IMR-90 (cell line): ENCODE results near the gene USH2A. TPM values are rescaled to one million over a fixed set of nuclear protein-coding genes. Genes with fewer than 3 reads are reported as not detected.

Source experiments
- ATAC-seq: fragments of 200-7000 bp; cut with Tn5 transposase; 2 replicates; pipeline ENCODE4 v1.9.1; 2020; ENCODE audit warnings: low read depth, mild to moderate bottlenecking, moderate library complexity
- BruUV-seq: library from RNA; stranded (reverse); fragments of 400-500 nt; replicated peaks from 2 replicates; lab custom pipeline; 2021; lab: Mats Ljungman, UMichigan
- CTCF ChIA-PET: fragments of 300-600 bp; formaldehyde crosslinking; extraction: SDS; loops from one replicate; lab custom pipeline; 2021; ENCODE audit warnings: antibody characterized with exemption; lab: Yijun Ruan, JAX
- POLR2A ChIA-PET: fragments of 300-600 bp; sonication (Branson Sonifier 250); formaldehyde crosslinking; loops from one replicate; lab custom pipeline; 2022; ENCODE audit warnings: antibody characterized with exemption; ENCODE audit not compliant: unreplicated experiment; lab: Charles Lee
- DNase-seq: peaks from one replicate; pipeline ENCODE4 v3.0.0; 2013
- H2AFZ ChIP-seq: replicated peaks from 2 replicates; pipeline ENCODE3; 2013; ENCODE audit warnings: low read length, mild to moderate bottlenecking; ENCODE audit not compliant: poor library complexity
- H2AK5ac ChIP-seq: 2 replicates; pipeline ENCODE4 v1.6.1; 2013; ENCODE audit warnings: low read depth, low read length, inconsistent platforms
- H2AK9ac ChIP-seq: replicated peaks from 2 replicates; pipeline ENCODE3; 2013; ENCODE audit warnings: mild to moderate bottlenecking, low read depth, low read length, moderate library complexity; ENCODE audit not compliant: poor library complexity
- H2BK120ac ChIP-seq: 2 replicates; pipeline ENCODE4 v1.6.1; 2013; ENCODE audit warnings: low read depth, low read length, inconsistent platforms
- H2BK15ac ChIP-seq: 3 replicates; pipeline ENCODE4 v1.6.1; 2013; ENCODE audit warnings: low read depth, low read length, inconsistent platforms
- H2BK20ac ChIP-seq: 2 replicates; pipeline ENCODE4 v1.6.1; 2013; ENCODE audit warnings: low read depth, mild to moderate bottlenecking, inconsistent platforms, low read length, moderate library complexity
- H2BK5ac ChIP-seq: 2 replicates; pipeline ENCODE4 v1.6.1; 2013; ENCODE audit warnings: mild to moderate bottlenecking, low read depth, low read length, inconsistent platforms; ENCODE audit not compliant: poor library complexity, severe bottlenecking
- H3K14ac ChIP-seq: replicated peaks from 2 replicates; pipeline ENCODE4 v1.6.1; 2013; ENCODE audit warnings: low read depth, low read length, inconsistent platforms
- H3K18ac ChIP-seq: 2 replicates; pipeline ENCODE4 v1.6.1; 2013; ENCODE audit warnings: low read depth, low read length, control low read depth
- H3K23ac ChIP-seq: 2 replicates; pipeline ENCODE4 v1.6.1; 2013; ENCODE audit warnings: low read depth, low read length, inconsistent platforms
- H3K27ac ChIP-seq: 2 replicates; pipeline ENCODE4 v1.5.1; 2013; ENCODE audit warnings: mild to moderate bottlenecking, control low read depth, low read length; ENCODE audit not compliant: insufficient read depth
- H3K27me3 ChIP-seq: 2 replicates; pipeline ENCODE4 v1.6.1; 2013; ENCODE audit warnings: low read length; ENCODE audit not compliant: control insufficient read depth, insufficient read depth
- H3K36me3 ChIP-seq: 2 replicates; pipeline ENCODE4 v1.6.1; 2013; ENCODE audit warnings: low read length, mixed read lengths; ENCODE audit not compliant: control insufficient read depth, insufficient read depth
- H3K4ac ChIP-seq: 2 replicates; pipeline ENCODE4 v1.6.1; 2013; ENCODE audit warnings: low read depth, low read length, inconsistent platforms
- H3K4me1 ChIP-seq: 2 replicates; pipeline ENCODE4 v1.6.1; 2013; ENCODE audit warnings: low read length, mixed read lengths; ENCODE audit not compliant: control insufficient read depth, insufficient read depth
- H3K4me2 ChIP-seq: 2 replicates; pipeline ENCODE4 v1.6.1; 2013; ENCODE audit warnings: low read depth, mild to moderate bottlenecking, control low read depth, low read length, moderate library complexity
- H3K4me3 ChIP-seq: 2 replicates; pipeline ENCODE4 v1.5.1; 2013; ENCODE audit warnings: low read depth, mild to moderate bottlenecking, control low read depth, low read length, moderate library complexity; ENCODE audit not compliant: insufficient read depth
- H3K56ac ChIP-seq: 2 replicates; pipeline ENCODE4 v1.6.1; 2013; ENCODE audit warnings: low read length, inconsistent platforms; ENCODE audit not compliant: insufficient read depth; ENCODE audit errors: extremely low read depth
- H3K79me1 ChIP-seq, 2 experiments: 2 replicates each; pipeline ENCODE4 v1.6.1; 2013; ENCODE audit warnings: low read length in 2 of 2, inconsistent platforms in 1 of 2, low read depth in 1 of 2
- H3K9ac ChIP-seq: 2 replicates; pipeline ENCODE4 v1.6.1; 2013; ENCODE audit warnings: low read depth, low read length, control low read depth
- H3K9me1 ChIP-seq: 2 replicates; pipeline ENCODE4 v1.6.1; 2013; ENCODE audit warnings: low read length, inconsistent platforms; ENCODE audit not compliant: insufficient read depth
- H3K9me3 ChIP-seq: 2 replicates; pipeline ENCODE4 v1.6.1; 2013; ENCODE audit warnings: low read length; ENCODE audit not compliant: control insufficient read depth, insufficient read depth
- H4K20me1 ChIP-seq: 2 replicates; pipeline ENCODE4 v1.6.1; 2013; ENCODE audit warnings: low read length, inconsistent platforms; ENCODE audit not compliant: insufficient read depth
- H4K5ac ChIP-seq: 2 replicates; pipeline ENCODE4 v1.6.1; 2013; ENCODE audit warnings: mild to moderate bottlenecking, low read depth, low read length, control low read depth
- H4K8ac ChIP-seq, 2 experiments: 2 replicates each; pipeline ENCODE4 v1.6.1; 2013; ENCODE audit warnings: low read depth in 2 of 2, low read length in 2 of 2, control low read depth in 1 of 2, inconsistent platforms in 1 of 2
- H4K91ac ChIP-seq: 2 replicates; pipeline ENCODE4 v1.6.1; 2013; ENCODE audit warnings: low read depth, low read length, inconsistent platforms; ENCODE audit not compliant: insufficient read depth
- MAFK ChIP-seq: IDR thresholded peaks from 2 replicates; pipeline ENCODE4 v1.6.1; 2012; ENCODE audit warnings: low read depth, low read length, improper control_type of control experiment
- NFE2L2 ChIP-seq: fragments of 150-350 bp; IDR thresholded peaks from 2 replicates; pipeline ENCODE4 v1.6.1; 2016; ENCODE audit warnings: low read depth, mild to moderate bottlenecking, low read length
- WGBS, 2 experiments: methylation state at CpG; one replicate each; pipeline versions ENCODE4 v1.1.5 to v1.1.7; 2013; ENCODE audit warnings: missing lambda C conversion rate in 2 of 2; ENCODE audit not compliant: insufficient read length in 1 of 2; ENCODE audit errors: extremely low coverage in 2 of 2; 5-methylcytosine and 5-hydroxymethylcytosine counted together
- dilution Hi-C: fragments of 300-500 bp; cut with HindIII; formaldehyde crosslinking; loops from one replicate; pipeline ENCODE4 v1.14.3; 2018; ENCODE audit warnings: low sequenced_read_pairs; ENCODE audit not compliant: unreplicated experiment
- in situ Hi-C: fragments of 300-500 bp; cut with MboI; formaldehyde crosslinking; loops from 3 replicates; pipeline ENCODE4 v1.14.3; 2019; ENCODE audit warnings: low sequenced_read_pairs, inconsistent platforms, mixed read lengths
- intact Hi-C: fragments of 100-400 bp; cut with micrococcal nuclease; formaldehyde crosslinking; loops from 2 replicates; pipeline ENCODE4 v1.10.0; 2022
- polyA plus RNA-seq, 3 experiments: library from polyadenylated mRNA; depleted of rRNA; stranded (reverse); fragments of >200 nt; gene quantifications; 2 replicates each; pipeline ENCODE4 v1.2.3, GENCODE V29; 2012; ENCODE audit warnings: low replicate concordance in 1 of 3
- total RNA-seq: library from RNA; depleted of rRNA; stranded (reverse); fragments of >200 nt; gene quantifications from 2 replicates; pipeline ENCODE4 v1.2.3, GENCODE V29; 2012

The USH2A gene
- total and polyA plus RNA-seq, 2 of the 4 experiments (the other 2 are of a cell fraction) = under 0.01 to 0.02 TPM

- Histone ChIP-seq H3K4me1 (no peaks in the 10 kb centered on the region), H3K9me3 (no peaks in the 10 kb centered on the region), H3K9me1 (no peaks in the 10 kb centered on the region), H3K18ac (no peak overlapping the region), H3K79me1 (no peaks in the 10 kb centered on the region), H3K9ac (no peak overlapping the region), H4K20me1 (no peaks in the 10 kb centered on the region), H4K5ac (no peak overlapping the region), H2AFZ (no peak overlapping the region), H3K56ac (no peak overlapping the region), H2AK9ac (no peak overlapping the region), H3K4ac (no peak overlapping the region), H3K27me3 (no peaks in the 10 kb centered on the region), H2BK5ac (no peak overlapping the region), H3K4me3 (no peak overlapping the region), H3K23ac (no peak overlapping the region), H4K91ac (no peak overlapping the region), H2BK15ac (no peak overlapping the region), H3K14ac (no peak overlapping the region), H2BK120ac (no peak overlapping the region), H2BK20ac (no peak overlapping the region), H2AK5ac (no peak overlapping the region), H3K27ac (no peak overlapping the region), H4K8ac (no peak overlapping the region), H3K36me3 (no peaks in the 10 kb centered on the region), H3K4me2 (no peak overlapping the region)
- no peak for TF ChIP-seq NFE2L2
- peak; percentile 73 for TF ChIP-seq MAFK
- ChIA-PET CTCF (no interaction called here), POLR2A (no interaction called here)
- in situ Hi-C loops (no loop called here), dilution Hi-C loops (no loop called here), intact Hi-C loops (no loop called here)
- no TSS peak for BruUV-seq
- no CpG with 5 or more reads among the region's 2 CpGs for WGBS, 2 experiments
- no peak for DNase-seq
- ATAC-seq = no peak
These were observed 55.0 kb downstream of the USH2A start for GRCh38 chr1:216368249-216368648.
